K562 (cell line): ENCODE data around the gene KIAA0319L. TPM values are rescaled to one million over a fixed set of nuclear protein-coding genes. Genes with fewer than 3 reads are reported as not detected.

Experiments used
- ARID2 ChIP-seq: fragments of 450-650 bp; IDR thresholded peaks from 2 replicates; pipeline ENCODE4 v1.6.1; 2017; ENCODE audit warnings: antibody characterized with exemption, mild to moderate bottlenecking
- CBFA2T3 ChIP-seq: fragments of 450-650 bp; IDR thresholded peaks from 2 replicates; pipeline ENCODE4 v1.6.1; 2017
- HDAC8 ChIP-seq: fragments of 450-650 bp; IDR thresholded peaks from 2 replicates; pipeline ENCODE4 v1.6.1; 2016; ENCODE audit warnings: mild to moderate bottlenecking, missing genetic modification characterization, moderate library complexity, missing compliant biosample characterization
- IFI16 ChIP-seq: fragments of 250-450 bp; sonication (Bioruptor Pico); IDR thresholded peaks from 2 replicates; pipeline ENCODE4 v2.1.2; 2022; ENCODE audit warnings: mild to moderate bottlenecking, inconsistent platforms
- KAT8 ChIP-seq: fragments of 450-650 bp; IDR thresholded peaks from 2 replicates; pipeline ENCODE4 v1.6.1; 2016; ENCODE audit warnings: low read depth, mild to moderate bottlenecking
- MEF2A ChIP-seq: IDR thresholded peaks from 2 replicates; pipeline ENCODE4 v1.6.1; 2011; ENCODE audit warnings: low read depth, mild to moderate bottlenecking, low read length, moderate library complexity; ENCODE audit not compliant: control insufficient read depth
- RBM14 ChIP-seq: fragments of 200-400 bp; formaldehyde crosslinking; IDR thresholded peaks from 2 replicates; pipeline ENCODE4 v1.6.1; 2018; ENCODE audit warnings: low read depth, mild to moderate bottlenecking, low read length, moderate library complexity, borderline replicate concordance; ENCODE audit not compliant: insufficient read depth
- SIN3A ChIP-seq, 2 experiments: fragments of 150-350 bp in 1 of 2; IDR thresholded peaks; 2 replicates each; pipeline ENCODE4 v1.6.1; 2011 to 2016; ENCODE audit warnings: borderline replicate concordance in 2 of 2, low read depth in 2 of 2, low read length in 2 of 2, mild to moderate bottlenecking in 2 of 2, moderate library complexity in 2 of 2; ENCODE audit not compliant: control insufficient read depth in 1 of 2
- TFAP4 ChIP-seq: sonication (generic); formaldehyde crosslinking; IDR thresholded peaks from 2 replicates; pipeline ENCODE4 v1.8.0; 2022; ENCODE audit warnings: missing genetic modification reagents, mild to moderate bottlenecking, moderate library complexity, borderline replicate concordance
- TGIF2 ChIP-seq: sonication (generic); formaldehyde crosslinking; IDR thresholded peaks from 2 replicates; pipeline ENCODE4 v1.8.1; 2022; ENCODE audit warnings: mild to moderate bottlenecking, missing genetic modification reagents, moderate library complexity
- UBTF ChIP-seq, 2 experiments: IDR thresholded peaks; 2 replicates each; pipeline ENCODE4 v1.6.1; 2012; ENCODE audit warnings: improper control_type of control experiment in 2 of 2, low read depth in 2 of 2, low read length in 2 of 2, borderline replicate concordance in 1 of 2
- ZFP1 ChIP-seq: fragments of 450-650 bp; formaldehyde crosslinking; IDR thresholded peaks from 2 replicates; pipeline ENCODE4 v1.4.0; 2020; ENCODE audit warnings: mild to moderate bottlenecking, mixed read lengths
- ZFX ChIP-seq: sonication (generic); formaldehyde crosslinking; IDR thresholded peaks from 2 replicates; pipeline ENCODE4 v1.8.0; 2022; ENCODE audit warnings: mild to moderate bottlenecking, missing genetic modification reagents, moderate library complexity
- ZNF551 ChIP-seq: fragments of 250-450 bp; sonication (Bioruptor Pico); IDR thresholded peaks from 2 replicates; pipeline ENCODE4 v1.5.0; 2021; ENCODE audit warnings: mild to moderate bottlenecking, moderate library complexity
- ZNF77 ChIP-seq: fragments of 250-450 bp; sonication (Bioruptor Pico); IDR thresholded peaks from 2 replicates; pipeline ENCODE4 v1.5.0; 2020
- polyA plus RNA-seq, 8 experiments: library from polyadenylated mRNA; depleted of rRNA in 4 of 8; stranded (reverse) in 5 of 8; unstranded in 3 of 8; fragments of >200 nt; fragmentation: Nextera tagmentation in 2 of 8; fragmentation: Illumina TruSeq in 1 of 8; extraction: Ambion mirVana in 2 of 8; extraction: Trizol in 1 of 8; gene quantifications; 2 replicates each; pipeline versions ENCODE4 v1.2.1 to v1.2.3, GENCODE V29; 2011 to 2014; ENCODE audit warnings: inconsistent platforms in 1 of 8, missing spikeins in 1 of 8
- total RNA-seq, 7 experiments: library from RNA; depleted of rRNA in 6 of 7; stranded (reverse); fragments of >200 nt in 6 of 7; fragmentation: Illumina TruSeq in 2 of 7; extraction: Trizol in 2 of 7; gene quantifications; 2 replicates each; pipeline versions ENCODE4 v1.2.1 to v1.2.3, GENCODE V29; 2011 to 2021; ENCODE audit warnings: low replicate concordance in 1 of 7
- TF ChIP-seq, protein P1 (sequence below): fragments of 250-450 bp; sonication (Bioruptor Pico); IDR thresholded peaks from 2 replicates; pipeline ENCODE4 v1.8.0; 2021; ENCODE audit warnings: moderate library complexity, mild to moderate bottlenecking, inconsistent platforms
- TF ChIP-seq, protein P2 (sequence below): fragments of 200-800 bp; sonication (Bioruptor generic); IDR thresholded peaks from 2 replicates; pipeline ENCODE4 v1.6.1; 2016; ENCODE audit warnings: missing genetic modification characterization, missing compliant biosample characterization
- TF ChIP-seq, protein P3 (sequence below): sonication (generic); formaldehyde crosslinking; IDR thresholded peaks from 2 replicates; pipeline ENCODE4 v1.8.1; 2023; ENCODE audit warnings: mild to moderate bottlenecking, missing genetic modification reagents

Gene KIAA0319L
- total and polyA plus RNA-seq, 9 of the 15 experiments (the other 6 are each of a cell fraction or from before 2014, with no cell fraction given), result 2.4 to 51.7 (median 27.4) TPM

DNA sequence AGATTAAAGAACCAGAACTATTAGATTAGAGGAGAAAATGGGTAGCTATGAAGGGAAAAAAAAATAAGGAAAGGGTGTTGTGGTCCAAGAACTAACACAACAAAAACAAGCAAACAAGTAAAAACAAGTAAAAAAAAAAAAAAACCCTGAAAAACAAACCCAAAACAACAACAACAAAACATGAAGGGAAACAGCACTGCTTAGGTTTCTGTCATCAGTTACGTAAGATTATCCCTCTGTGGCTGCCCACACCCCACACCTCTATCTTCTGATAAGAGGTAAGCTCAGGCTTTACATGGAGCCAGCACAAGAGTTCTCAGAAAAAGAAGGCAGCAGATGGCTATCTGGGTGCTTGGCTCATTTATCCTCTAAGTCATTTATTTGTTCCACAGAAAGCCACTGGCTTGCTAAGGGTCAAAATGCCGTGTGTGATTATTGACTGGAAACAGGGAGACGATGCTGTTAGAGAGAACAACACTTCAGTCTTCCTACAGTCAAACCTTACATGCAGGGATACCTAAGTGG, 57.5 kb downstream of the KIAA0319L start (continued):
- TF ChIP-seq CBFA2T3, result peak; percentile 93
- no peak for TF ChIP-seq ZFX (CRISPR knock-in tag)
- TF ChIP-seq, protein P1, sequence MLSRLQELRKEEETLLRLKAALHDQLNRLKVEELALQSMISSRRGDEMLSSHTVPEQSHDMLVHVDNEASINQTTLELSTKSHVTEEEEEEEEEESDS (CRISPR knock-in tag), result no peak
- no peak for TF ChIP-seq TFAP4
- no peak for TF ChIP-seq RBM14
- TF ChIP-seq ZNF551 (CRISPR knock-in tag), result no peak
- no peak for TF ChIP-seq TGIF2 (CRISPR knock-in tag)
- TF ChIP-seq KAT8, result no peak
- TF ChIP-seq SIN3A (IDR thresholded peaks at IDR 0.05; ENCODE audit: borderline replicate concordance in 2 of 2, control insufficient read depth in 1 of 2, low read depth in 2 of 2, low read length in 2 of 2), result no peak
- TF ChIP-seq, protein P2, sequence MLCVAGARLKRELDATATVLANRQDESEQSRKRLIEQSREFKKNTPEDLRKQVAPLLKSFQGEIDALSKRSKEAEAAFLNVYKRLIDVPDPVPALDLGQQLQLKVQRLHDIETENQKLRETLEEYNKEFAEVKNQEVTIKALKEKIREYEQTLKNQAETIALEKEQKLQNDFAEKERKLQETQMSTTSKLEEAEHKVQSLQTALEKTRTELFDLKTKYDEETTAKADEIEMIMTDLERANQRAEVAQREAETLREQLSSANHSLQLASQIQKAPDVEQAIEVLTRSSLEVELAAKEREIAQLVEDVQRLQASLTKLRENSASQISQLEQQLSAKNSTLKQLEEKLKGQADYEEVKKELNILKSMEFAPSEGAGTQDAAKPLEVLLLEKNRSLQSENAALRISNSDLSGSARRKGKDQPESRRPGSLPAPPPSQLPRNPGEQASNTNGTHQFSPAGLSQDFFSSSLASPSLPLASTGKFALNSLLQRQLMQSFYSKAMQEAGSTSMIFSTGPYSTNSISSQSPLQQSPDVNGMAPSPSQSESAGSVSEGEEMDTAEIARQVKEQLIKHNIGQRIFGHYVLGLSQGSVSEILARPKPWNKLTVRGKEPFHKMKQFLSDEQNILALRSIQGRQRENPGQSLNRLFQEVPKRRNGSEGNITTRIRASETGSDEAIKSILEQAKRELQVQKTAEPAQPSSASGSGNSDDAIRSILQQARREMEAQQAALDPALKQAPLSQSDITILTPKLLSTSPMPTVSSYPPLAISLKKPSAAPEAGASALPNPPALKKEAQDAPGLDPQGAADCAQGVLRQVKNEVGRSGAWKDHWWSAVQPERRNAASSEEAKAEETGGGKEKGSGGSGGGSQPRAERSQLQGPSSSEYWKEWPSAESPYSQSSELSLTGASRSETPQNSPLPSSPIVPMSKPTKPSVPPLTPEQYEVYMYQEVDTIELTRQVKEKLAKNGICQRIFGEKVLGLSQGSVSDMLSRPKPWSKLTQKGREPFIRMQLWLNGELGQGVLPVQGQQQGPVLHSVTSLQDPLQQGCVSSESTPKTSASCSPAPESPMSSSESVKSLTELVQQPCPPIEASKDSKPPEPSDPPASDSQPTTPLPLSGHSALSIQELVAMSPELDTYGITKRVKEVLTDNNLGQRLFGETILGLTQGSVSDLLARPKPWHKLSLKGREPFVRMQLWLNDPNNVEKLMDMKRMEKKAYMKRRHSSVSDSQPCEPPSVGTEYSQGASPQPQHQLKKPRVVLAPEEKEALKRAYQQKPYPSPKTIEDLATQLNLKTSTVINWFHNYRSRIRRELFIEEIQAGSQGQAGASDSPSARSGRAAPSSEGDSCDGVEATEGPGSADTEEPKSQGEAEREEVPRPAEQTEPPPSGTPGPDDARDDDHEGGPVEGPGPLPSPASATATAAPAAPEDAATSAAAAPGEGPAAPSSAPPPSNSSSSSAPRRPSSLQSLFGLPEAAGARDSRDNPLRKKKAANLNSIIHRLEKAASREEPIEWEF (CRISPR knock-in tag), result 0 out of 2 replicates have a peak, but pooled peaks have one; percentile 31
- TF ChIP-seq ZFP1 (CRISPR knock-in tag), result no peak
- no peak for TF ChIP-seq MEF2A
- TF ChIP-seq UBTF (IDR thresholded peaks at IDR 0.05; ENCODE audit: borderline replicate concordance in 1 of 2, low read depth in 2 of 2, low read length in 2 of 2), result no peak
- TF ChIP-seq IFI16 (CRISPR knock-in tag), result no peak
- no peak for TF ChIP-seq ARID2
- no peak for TF ChIP-seq ZNF77 (CRISPR knock-in tag)
- TF ChIP-seq, protein P3, sequence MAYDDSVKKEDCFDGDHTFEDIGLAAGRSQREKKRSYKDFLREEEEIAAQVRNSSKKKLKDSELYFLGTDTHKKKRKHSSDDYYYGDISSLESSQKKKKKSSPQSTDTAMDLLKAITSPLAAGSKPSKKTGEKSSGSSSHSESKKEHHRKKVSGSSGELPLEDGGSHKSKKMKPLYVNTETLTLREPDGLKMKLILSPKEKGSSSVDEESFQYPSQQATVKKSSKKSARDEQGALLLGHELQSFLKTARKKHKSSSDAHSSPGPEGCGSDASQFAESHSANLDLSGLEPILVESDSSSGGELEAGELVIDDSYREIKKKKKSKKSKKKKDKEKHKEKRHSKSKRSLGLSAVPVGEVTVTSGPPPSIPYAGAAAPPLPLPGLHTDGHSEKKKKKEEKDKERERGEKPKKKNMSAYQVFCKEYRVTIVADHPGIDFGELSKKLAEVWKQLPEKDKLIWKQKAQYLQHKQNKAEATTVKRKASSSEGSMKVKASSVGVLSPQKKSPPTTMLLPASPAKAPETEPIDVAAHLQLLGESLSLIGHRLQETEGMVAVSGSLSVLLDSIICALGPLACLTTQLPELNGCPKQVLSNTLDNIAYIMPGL (CRISPR knock-in tag), result no peak
- no peak for TF ChIP-seq HDAC8
